ENCODE measurements around the gene WRAP73.

GRCh38 chr1:3649342-3650247 lies at the start of gene WRAP73:
- TF ChIP-seq EZH2 (IDR thresholded peaks at IDR 0.05; ENCODE audit: insufficient read depth, poor library complexity, severe bottlenecking) (no peak), EZH2phosphoT487 (IDR thresholded peaks at IDR 0.05; ENCODE audit: insufficient read depth, low read depth) (no peak)

Data from GM23248 (cell line).